NCI-H82 (cell line): ENCODE measurements around the gene FARP1.
A peak's percentile ranks its signal among the peaks of the same experiment; 100 is the strongest.
"Not testable (repeated sequence)": the region's sequence is repeated elsewhere in the genome, so short reads cannot be mapped to it uniquely, and the experiment has no call there.

ENCODE experiments used
- DNase-seq: peaks from one replicate; lab custom pipeline; 2025; lab: John Stamatoyannopoulos, UW

Gene FARP1

DNA sequence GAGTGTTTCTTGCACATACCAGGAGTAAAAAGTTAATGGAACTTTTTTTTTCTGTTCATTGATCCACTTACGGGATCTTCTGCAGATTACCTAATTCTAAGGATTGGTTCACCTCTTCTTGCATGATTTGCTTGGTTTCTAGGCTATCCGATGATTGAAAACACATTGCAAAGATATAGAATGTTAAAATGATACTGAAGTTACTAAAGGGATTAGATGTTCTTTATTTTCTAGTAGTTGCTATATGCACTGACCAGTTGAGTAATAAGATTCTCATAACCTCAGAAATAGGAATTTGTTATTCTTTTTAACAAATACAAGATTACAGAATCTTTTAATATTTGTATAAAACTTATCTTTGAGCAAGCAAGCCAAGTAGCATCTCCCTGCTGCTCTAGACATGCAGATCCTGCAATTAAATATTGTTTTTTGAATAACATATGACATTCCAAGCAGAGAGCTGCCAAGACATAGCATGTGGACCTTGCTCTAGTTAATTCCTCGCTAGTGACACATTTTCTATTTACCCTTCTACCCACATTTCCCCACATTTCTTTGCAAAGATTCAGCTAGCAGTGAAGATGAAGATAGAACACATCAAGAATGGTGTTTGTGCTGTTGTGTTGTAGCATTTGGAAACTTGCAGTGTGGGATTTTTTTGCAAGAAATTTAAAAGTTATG is 85.9 kb downstream of the FARP1 start:
- DNase-seq: no peak

DNA sequence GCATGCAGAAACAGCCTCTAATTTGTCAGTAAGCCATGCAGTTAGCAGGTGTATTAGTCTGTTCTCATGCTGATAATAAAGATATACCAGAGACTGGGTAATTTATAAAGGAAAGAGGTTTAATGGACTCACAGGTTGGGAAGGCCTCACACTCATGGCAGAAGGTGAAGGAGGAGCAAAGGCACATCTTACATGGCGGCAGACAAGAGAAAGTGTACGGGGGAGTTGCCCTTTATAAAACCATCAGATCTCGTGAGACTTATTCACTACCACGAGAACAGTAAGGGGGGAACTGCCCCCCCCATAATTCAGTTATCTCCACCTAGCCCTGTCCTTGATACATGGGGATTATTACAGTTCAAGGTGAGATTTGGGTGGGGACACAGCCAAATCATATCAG is 87.9 kb downstream of the FARP1 start:
- not testable (repeated sequence) for DNase-seq

DNA sequence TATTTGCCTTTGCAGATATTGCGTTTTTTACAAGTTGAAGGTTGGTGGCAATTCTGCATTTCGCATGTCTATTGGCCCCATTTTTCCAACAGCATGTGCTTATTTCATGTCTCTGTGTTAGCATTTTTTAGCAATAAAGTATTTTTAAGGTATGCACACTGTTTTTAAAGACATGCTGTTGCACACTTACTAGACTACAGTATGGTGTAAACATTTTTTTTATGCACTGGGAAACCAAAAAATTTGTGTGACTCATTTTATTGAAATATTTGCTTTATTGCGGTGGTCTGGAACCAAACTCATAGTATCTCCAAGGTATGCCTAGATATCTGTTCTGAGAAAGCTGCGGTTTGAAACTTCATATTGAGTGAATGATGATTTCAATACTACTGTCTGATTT is 89.6 kb downstream of the FARP1 start:
- no peak for DNase-seq

GRCh38 chr13:98233127-98233526 is 90.2 kb downstream of the FARP1 start:
- DNase-seq: no peak

DNA sequence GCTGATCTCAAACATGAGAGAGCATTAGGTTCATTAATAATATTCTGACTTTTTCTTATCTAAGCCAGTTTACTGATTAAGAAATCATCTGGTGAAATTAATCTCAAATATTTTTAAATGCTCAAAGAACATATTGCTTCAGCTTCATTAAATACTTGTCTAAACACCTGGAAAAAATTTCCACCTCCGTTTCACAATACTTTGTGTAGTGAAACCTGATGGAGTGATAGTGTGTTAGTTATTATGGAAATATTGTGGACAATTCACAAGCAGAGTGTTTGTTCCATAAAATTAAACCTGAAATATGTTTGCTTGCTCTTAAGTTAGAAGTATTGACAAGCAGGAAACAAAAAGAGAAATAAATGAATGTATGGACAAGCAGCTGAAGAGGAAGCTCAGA is 91.5 kb downstream of the FARP1 start:
- no peak for DNase-seq

DNA sequence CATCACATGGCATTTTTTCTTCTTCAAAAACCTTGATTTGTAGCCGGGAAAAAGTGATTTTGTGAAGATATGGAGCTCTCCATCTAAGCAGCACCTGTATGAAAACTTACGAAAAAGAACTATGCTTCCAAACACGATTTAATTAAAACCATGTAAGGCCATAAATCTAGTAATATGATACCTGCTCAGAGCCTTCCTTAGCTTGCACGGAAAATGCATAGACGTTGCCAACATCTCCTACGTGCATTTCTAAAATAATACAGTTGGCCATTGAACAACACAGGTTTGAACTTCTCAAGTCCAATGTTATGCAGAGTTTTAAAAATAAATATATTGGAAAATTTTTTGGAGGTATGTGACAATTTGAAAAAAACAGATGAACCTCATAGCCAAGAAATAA is 93.3 kb downstream of the FARP1 start:
- DNase-seq: no peak

DNA sequence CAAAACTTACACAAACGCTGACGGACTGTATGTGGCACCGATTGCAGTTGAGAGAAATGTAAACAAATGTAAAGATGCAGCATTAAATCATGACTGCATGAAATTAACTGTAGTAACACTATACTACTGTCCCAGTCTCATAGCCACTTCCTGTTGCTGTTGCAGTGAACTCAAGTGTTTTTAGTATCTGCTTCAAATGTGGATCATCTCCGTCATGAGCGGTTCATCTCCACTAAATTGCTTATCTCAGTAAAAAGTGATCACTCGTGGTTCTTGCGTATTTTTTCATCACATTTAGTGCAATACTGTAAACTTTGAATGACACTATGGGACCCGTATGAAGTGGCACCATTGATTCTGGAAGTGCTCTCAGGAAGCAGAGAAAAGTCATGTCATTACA is 94.4 kb downstream of the FARP1 start:
- DNase-seq: no peak

DNA sequence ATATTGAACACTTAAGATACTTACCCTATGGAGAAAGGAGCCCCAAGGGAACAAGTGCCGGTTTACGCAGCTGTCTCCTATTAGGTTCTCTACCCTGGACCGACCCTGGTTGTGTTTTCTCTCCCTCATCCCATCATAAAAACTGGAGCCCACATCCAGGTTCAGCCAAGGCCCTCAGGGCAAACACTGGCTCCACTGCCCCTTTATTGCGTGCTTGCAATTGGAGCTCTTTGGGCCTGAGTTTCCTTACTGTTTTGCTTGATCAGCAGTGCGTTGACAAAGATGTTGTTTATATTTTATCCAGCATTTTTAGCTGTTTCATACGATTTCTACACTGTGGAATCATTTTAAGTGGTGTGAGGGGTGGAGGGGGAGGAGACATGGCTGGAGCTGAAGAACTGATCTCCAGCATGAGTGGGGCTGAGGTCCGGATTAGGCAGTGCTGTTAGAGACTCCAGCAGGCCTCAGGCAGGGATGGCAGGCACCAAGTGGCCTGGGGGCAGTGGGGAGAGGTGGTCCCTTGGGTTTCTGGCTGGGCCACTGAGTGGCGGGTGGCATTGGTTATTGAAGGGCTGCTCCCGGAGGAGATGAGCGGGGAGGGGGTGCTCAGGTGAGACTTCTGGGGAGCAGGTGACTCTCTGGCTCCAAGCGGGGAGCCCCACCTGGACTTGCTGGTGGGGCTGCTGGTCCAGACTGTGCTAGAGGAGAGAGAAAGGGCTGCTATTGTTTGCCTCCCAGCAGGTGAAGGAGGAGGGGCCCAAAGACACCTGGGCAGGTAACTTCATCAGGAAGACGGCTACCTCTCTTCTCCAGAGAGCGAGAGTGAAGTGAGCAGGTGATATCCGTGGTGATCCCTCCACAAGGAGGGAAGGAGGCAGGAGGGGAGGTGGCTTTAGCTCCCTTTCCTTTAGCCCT is 96.5 kb downstream of the FARP1 start:
- no peak for DNase-seq

DNA sequence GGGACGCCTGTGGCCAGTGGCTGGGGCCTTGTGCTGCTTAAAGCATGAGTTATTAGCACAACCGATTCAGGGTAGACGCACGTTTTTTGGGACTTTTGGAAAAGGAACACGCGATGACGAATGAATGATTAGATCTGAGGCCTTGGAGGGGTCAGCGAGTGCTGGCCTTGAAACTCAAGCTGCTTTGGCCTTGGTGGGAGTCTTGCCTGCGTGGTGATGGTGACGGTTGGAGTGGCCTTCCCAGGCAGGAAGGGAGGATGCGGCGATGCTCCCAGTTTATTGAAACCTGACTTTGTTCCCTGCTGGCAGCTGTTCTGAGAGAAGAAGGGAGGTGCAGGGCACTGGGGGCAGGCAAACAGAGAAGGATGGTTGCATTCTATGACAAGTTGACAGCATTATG is 97.2 kb downstream of the FARP1 start:
- DNase-seq: no peak

DNA sequence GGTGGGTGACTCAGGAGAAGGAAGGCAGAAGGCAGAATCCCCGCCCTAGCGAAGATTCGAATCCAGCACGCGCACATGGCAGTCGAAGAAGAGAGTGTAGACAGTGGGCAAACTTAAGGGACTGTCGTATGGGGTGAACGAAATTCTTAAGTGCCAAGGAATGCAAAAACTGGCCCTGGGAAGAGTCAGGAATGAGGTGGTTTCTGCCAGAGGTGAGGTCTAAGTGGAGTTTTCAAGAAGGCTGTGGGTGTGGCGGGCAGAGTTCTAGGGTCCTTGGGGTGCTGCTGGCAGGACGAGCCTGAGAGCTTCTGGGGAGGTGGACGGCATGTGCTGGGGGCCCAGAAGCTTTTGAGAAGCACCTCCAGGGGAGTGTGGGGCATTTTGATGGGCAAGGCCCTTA is 98.1 kb downstream of the FARP1 start:
- DNase-seq: no peak

DNA sequence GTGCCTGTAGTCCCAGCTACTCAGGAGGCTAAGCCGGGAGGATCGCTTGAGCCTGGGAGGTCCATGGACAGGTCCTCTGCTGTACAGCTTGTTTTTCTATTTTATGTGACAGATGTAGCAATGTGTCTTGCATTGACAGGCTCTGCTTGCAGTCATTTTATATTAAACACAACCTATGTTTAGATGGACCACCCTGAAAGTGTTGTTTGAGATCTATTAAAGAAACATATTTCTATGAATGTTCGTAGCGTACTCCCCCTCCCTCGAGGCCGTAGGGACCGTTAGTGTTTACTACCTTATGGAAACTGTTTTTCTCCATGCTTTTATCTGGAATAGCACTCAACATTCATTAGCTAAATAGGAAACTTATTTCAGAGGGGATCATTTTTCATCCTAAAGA is 99.1 kb downstream of the FARP1 start:
- no peak for DNase-seq

DNA sequence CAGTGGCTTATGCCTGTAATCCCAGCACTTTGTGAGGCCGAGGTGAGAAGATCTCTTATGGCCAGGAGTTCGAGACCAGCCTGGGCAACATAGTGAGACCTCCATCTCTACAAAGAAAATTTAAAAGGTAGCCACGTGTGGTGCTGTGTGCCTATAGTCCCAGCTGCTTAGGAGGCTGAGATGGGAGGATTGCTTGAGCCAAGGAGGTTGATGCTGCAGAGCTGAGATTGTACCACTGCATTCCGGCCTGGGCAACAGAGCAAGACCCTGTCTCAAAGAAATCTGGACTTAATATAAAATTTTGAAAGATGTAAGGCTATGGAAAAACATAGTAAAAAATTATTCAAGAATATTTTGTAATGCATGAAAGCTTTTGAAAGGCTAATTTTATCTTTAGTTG is 99.5 kb downstream of the FARP1 start:
- no peak for DNase-seq

DNA sequence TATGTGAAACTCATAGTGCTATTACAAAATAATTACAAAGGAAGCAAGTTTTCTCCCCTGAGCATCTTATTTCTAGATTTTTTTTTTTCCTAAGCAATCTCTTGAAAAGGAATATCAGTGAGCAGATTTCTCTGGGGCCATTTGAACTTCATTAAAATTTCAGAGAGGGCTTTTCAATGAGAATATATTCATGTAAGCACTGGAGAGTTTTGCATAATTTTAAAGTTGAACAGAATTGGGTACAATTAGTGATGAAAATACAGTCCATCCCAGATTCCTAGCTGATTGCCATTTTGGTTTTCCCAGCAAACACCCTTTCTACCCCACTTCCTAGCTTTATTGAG is 101.0 kb downstream of the FARP1 start:
- DNase-seq: no peak

DNA sequence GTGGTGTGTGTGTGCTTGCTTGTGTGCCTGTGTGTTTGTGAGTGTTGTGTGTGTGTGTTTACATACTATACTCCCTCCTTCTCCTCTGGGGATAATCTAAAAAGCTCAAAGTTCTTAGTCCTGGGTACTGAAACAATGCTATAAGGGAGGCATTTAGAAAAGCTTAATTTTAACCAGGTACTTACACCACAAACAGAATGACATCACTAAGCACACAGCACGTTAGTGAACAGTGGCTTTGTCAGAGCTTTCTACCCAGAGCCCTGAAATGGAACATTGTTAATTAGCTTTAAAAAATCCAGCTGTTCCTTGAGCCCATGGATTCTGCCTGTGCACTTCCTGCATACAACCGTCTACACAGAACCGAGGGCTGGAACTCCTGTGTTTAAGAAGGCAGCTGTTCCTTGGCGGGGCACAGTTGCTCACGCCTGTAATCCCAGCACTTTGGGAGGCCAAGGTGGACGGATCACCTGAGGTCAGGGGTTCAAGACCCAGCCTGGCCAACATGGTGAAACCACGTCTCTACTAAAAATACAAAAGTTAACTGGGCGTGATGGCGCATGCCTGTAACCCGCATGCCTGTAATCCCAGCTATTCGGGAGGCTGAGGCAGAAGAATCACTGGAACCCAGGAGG is 103.8 kb downstream of the FARP1 start:
- DNase-seq: peak; percentile 44

DNA sequence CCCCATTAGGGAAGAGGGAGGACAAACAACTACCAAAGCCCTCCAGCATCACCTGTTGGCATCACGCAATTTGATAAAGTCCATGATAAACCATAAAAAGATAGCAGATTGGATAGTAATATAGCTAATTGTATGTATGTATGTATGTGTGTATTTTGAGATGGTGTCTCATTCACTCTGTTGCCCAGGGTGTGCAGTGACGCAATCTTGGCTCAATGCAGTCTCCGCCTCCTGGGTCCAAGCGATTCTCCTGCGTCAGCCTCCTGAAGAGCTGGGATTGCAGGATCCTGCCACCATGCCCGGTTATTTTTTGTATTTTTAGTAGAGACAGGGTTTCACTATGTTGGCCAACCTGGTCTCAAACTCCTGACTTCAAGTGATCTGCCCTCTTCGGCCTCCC is 108.8 kb downstream of the FARP1 start:
- no peak for DNase-seq

GRCh38 chr13:98252931-98253470 is 110.1 kb downstream of the FARP1 start:
- no peak for DNase-seq

DNA sequence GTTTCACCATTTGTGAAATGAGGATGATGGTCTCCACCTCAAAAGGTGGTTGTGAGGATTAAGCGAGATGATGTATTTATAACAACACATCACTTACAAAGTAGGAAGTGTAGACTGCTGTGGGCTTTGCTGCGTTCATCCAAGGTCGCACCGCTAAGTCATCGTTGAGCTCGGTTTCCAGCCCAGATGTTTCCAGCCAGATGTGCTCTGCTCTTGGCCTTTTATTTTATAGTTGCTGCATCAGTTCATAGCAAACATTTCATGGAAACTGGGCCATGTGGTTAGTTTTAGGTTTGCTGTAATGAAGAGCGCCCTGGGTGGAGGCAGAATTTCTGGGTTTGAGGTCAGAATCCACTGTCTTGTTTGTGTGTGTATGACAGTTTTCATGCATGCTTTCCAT is 110.6 kb downstream of the FARP1 start:
- DNase-seq: no peak

- no peak for DNase-seq
Observed at GRCh38 chr13:98254513-98254912, 111.6 kb downstream of the FARP1 start.

GRCh38 chr13:98258226-98258625 is 115.3 kb downstream of the FARP1 start:
- DNase-seq: no peak

DNA sequence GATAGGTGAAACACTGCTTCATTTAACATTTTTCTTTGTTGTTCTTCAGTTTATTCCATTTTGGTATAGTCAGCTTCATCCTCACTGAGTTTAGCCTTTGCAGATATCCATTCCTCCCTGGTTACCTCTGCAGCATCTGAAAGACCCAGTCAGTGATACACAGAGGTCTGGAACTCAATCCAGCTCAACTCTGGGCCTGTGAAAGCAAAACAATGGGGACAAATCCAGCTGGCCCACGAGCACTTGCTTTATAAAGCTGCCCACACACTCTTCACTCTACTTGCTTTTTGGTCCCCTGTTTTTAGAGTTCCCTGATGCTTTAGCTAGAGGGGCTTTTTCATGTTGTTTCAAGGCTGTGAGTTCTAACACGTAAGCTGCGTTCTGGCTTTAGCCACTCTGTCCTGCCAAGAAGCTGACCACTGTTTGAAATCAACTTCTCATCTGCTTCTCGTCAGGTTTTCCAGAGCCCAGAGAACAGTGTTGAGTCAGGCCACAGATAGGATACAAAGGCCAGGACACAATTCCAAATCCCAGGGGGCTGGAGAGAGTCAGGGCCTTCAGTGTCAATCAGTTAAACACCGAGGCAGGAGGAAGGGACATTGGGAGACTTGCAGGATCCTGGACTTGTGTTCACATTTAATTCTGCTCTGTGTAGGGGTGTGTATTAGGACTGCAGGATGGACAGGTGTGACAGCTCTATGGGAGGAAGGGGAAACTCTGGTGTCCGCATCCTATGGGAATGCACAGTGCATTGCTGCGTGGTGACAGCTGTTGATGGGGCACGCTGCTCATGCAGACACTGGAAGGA is 117.7 kb downstream of the FARP1 start:
- no peak for DNase-seq

GRCh38 chr13:98261165-98261702 is 118.3 kb downstream of the FARP1 start:
- no peak for DNase-seq

- DNase-seq: no peak
Observed at GRCh38 chr13:98262292-98262691, 119.4 kb downstream of the FARP1 start.
